ENCODE results near the gene TSPYL6. TPM values are rescaled to one million over a fixed set of nuclear protein-coding genes. Genes with fewer than 3 reads are reported as not detected.

The TSPYL6 gene
- total and polyA plus RNA-seq, 9 donors = 0.04 to 0.12 (median 0.08) TPM; not detected in 6

GRCh38 chr2:54233832-54234649 is 22.0 kb downstream of the TSPYL6 start:
- Histone ChIP-seq H3K4me1 (ENCODE audit: control insufficient read depth, insufficient read depth, low read length) (no peaks in the 10 kb centered on the region), H3K36me3 (ENCODE audit: control insufficient read depth, insufficient read depth, low read length) (no peaks in the 10 kb centered on the region), H3K9me3 (replicated peaks; ENCODE audit: control insufficient read depth, low read depth, low read length) (no peaks in the 10 kb centered on the region), H3K27me3 (ENCODE audit: control insufficient read depth, insufficient read depth, low read length) (no peaks in the 10 kb centered on the region), H3K4me3 (ENCODE audit: low read length) (no peak overlapping the region), H3K27ac (ENCODE audit: low read length) (no peak overlapping the region)
- 76% methylated on average over 2 of the region's 4 CpGs for WGBS (ENCODE audit: insufficient coverage)
- DNase-seq = no peak

GRCh38 chr2:54228945-54229344 is 27.1 kb downstream of the TSPYL6 start:
- no CpG with 5 or more reads among the region's 2 CpGs for WGBS (ENCODE audit: insufficient coverage)
- Histone ChIP-seq H3K36me3 (ENCODE audit: control insufficient read depth, insufficient read depth, low read length) (no peaks in the 10 kb centered on the region), H3K4me1 (ENCODE audit: control insufficient read depth, insufficient read depth, low read length) (no peaks in the 10 kb centered on the region), H3K4me3 (ENCODE audit: low read length) (no peak overlapping the region), H3K9me3 (replicated peaks; ENCODE audit: control insufficient read depth, low read depth, low read length) (no peaks in the 10 kb centered on the region), H3K27me3 (ENCODE audit: control insufficient read depth, insufficient read depth, low read length) (no peaks in the 10 kb centered on the region), H3K27ac (ENCODE audit: low read length) (no peak overlapping the region)
- peak; percentile 41 for DNase-seq

- Histone ChIP-seq H3K4me1 (ENCODE audit: control insufficient read depth, insufficient read depth, low read length) (no peaks in the 10 kb centered on the region), H3K27me3 (ENCODE audit: control insufficient read depth, insufficient read depth, low read length) (no peaks in the 10 kb centered on the region), H3K4me3 (ENCODE audit: low read length) (no peak overlapping the region), H3K9me3 (replicated peaks; ENCODE audit: control insufficient read depth, low read depth, low read length) (no peaks in the 10 kb centered on the region), H3K27ac (ENCODE audit: low read length) (no peak overlapping the region), H3K36me3 (ENCODE audit: control insufficient read depth, insufficient read depth, low read length) (no peaks in the 10 kb centered on the region)
- DNase-seq = no peak
Observed at GRCh38 chr2:54227798-54228197, 28.2 kb downstream of the TSPYL6 start.

- peak overlapping the region; percentile 60 for H3K27ac ChIP-seq (ENCODE audit: low read length)
- H3K4me1 ChIP-seq (ENCODE audit: control insufficient read depth, insufficient read depth, low read length) = no peaks in the 10 kb centered on the region
- DNase-seq = peak; percentile 36
- no peak overlapping the region for H3K4me3 ChIP-seq (ENCODE audit: low read length)
- H3K27me3 ChIP-seq (ENCODE audit: control insufficient read depth, insufficient read depth, low read length) = no peaks in the 10 kb centered on the region
- H3K36me3 ChIP-seq (ENCODE audit: control insufficient read depth, insufficient read depth, low read length) = no peaks in the 10 kb centered on the region
- no peaks in the 10 kb centered on the region for H3K9me3 ChIP-seq (replicated peaks; ENCODE audit: control insufficient read depth, low read depth, low read length)
- WGBS (ENCODE audit: insufficient coverage) = 32% methylated on average over 2 of the region's 2 CpGs
Observed at GRCh38 chr2:54226260-54226659, 29.8 kb downstream of the TSPYL6 start.

GRCh38 chr2:54224997-54225396 is 31.0 kb downstream of the TSPYL6 start:
- WGBS (ENCODE audit: insufficient coverage) = no CpG with 5 or more reads among the region's 2 CpGs

GRCh38 chr2:54213082-54213481 is 42.9 kb downstream of the TSPYL6 start:
- no CpG with 5 or more reads among the region's 4 CpGs for WGBS (ENCODE audit: insufficient coverage)
- H3K4me1 ChIP-seq (ENCODE audit: control insufficient read depth, insufficient read depth, low read length) = peaks cover 2% of the 10 kb centered on the region
- no peak for DNase-seq
- no peak overlapping the region for H3K27ac ChIP-seq (ENCODE audit: low read length)
- H3K27me3 ChIP-seq (ENCODE audit: control insufficient read depth, insufficient read depth, low read length) = no peaks in the 10 kb centered on the region
- H3K9me3 ChIP-seq (replicated peaks; ENCODE audit: control insufficient read depth, low read depth, low read length) = peaks cover 4% of the 10 kb centered on the region
- no peak overlapping the region for H3K4me3 ChIP-seq (ENCODE audit: low read length)
- H3K36me3 ChIP-seq (ENCODE audit: control insufficient read depth, insufficient read depth, low read length) = no peaks in the 10 kb centered on the region

More at GRCh38 chr2:54224997-54225396, 31.0 kb downstream of the TSPYL6 start:
- Histone ChIP-seq H3K36me3 (ENCODE audit: control insufficient read depth, insufficient read depth, low read length) (no peaks in the 10 kb centered on the region), H3K4me1 (ENCODE audit: control insufficient read depth, insufficient read depth, low read length) (no peaks in the 10 kb centered on the region), H3K27me3 (ENCODE audit: control insufficient read depth, insufficient read depth, low read length) (no peaks in the 10 kb centered on the region), H3K4me3 (ENCODE audit: low read length) (no peak overlapping the region), H3K9me3 (replicated peaks; ENCODE audit: control insufficient read depth, low read depth, low read length) (no peaks in the 10 kb centered on the region), H3K27ac (ENCODE audit: low read length) (no peak overlapping the region)
- no peak for DNase-seq

GRCh38 chr2:54212456-54212855 is 43.6 kb downstream of the TSPYL6 start:
- no peaks in the 10 kb centered on the region for H3K27me3 ChIP-seq (ENCODE audit: control insufficient read depth, insufficient read depth, low read length)
- peaks cover 4% of the 10 kb centered on the region for H3K9me3 ChIP-seq (replicated peaks; ENCODE audit: control insufficient read depth, low read depth, low read length)
- H3K27ac ChIP-seq (ENCODE audit: low read length) = no peak overlapping the region
- H3K36me3 ChIP-seq (ENCODE audit: control insufficient read depth, insufficient read depth, low read length) = no peaks in the 10 kb centered on the region
- H3K4me3 ChIP-seq (ENCODE audit: low read length) = no peak overlapping the region
- WGBS (ENCODE audit: insufficient coverage) = no CpG with 5 or more reads among the region's 1 CpG
- DNase-seq = no peak
- peaks cover 2% of the 10 kb centered on the region for H3K4me1 ChIP-seq (ENCODE audit: control insufficient read depth, insufficient read depth, low read length)

GRCh38 chr2:54209379-54209778 is 46.6 kb downstream of the TSPYL6 start:
- Histone ChIP-seq H3K27ac (ENCODE audit: low read length) (peak overlapping the region; percentile 83), H3K4me1 (ENCODE audit: control insufficient read depth, insufficient read depth, low read length) (peaks cover 2% of the 10 kb centered on the region), H3K36me3 (ENCODE audit: control insufficient read depth, insufficient read depth, low read length) (no peaks in the 10 kb centered on the region), H3K9me3 (replicated peaks; ENCODE audit: control insufficient read depth, low read depth, low read length) (no peaks in the 10 kb centered on the region), H3K4me3 (ENCODE audit: low read length) (no peak overlapping the region), H3K27me3 (ENCODE audit: control insufficient read depth, insufficient read depth, low read length) (no peaks in the 10 kb centered on the region)
- 80% methylated on average over 2 of the region's 3 CpGs for WGBS (ENCODE audit: insufficient coverage)
- DNase-seq = peak; percentile 35

- no CpG with 5 or more reads among the region's 1 CpG for WGBS (ENCODE audit: insufficient coverage)
- H3K27me3 ChIP-seq (ENCODE audit: control insufficient read depth, insufficient read depth, low read length) = no peaks in the 10 kb centered on the region
- no peak overlapping the region for H3K4me3 ChIP-seq (ENCODE audit: low read length)
- H3K36me3 ChIP-seq (ENCODE audit: control insufficient read depth, insufficient read depth, low read length) = no peaks in the 10 kb centered on the region
- no peaks in the 10 kb centered on the region for H3K9me3 ChIP-seq (replicated peaks; ENCODE audit: control insufficient read depth, low read depth, low read length)
- DNase-seq = peak; percentile 83
- peaks cover 2% of the 10 kb centered on the region for H3K4me1 ChIP-seq (ENCODE audit: control insufficient read depth, insufficient read depth, low read length)
- H3K27ac ChIP-seq (ENCODE audit: low read length) = peak overlapping the region; percentile 83
Observed at GRCh38 chr2:54208364-54209240, 47.4 kb downstream of the TSPYL6 start.

GRCh38 chr2:54207666-54208195 is 48.3 kb downstream of the TSPYL6 start:
- H3K27ac ChIP-seq (ENCODE audit: low read length) = peak overlapping the region; percentile 83
- H3K4me3 ChIP-seq (ENCODE audit: low read length) = no peak overlapping the region
- H3K27me3 ChIP-seq (ENCODE audit: control insufficient read depth, insufficient read depth, low read length) = no peaks in the 10 kb centered on the region
- no peaks in the 10 kb centered on the region for H3K9me3 ChIP-seq (replicated peaks; ENCODE audit: control insufficient read depth, low read depth, low read length)
- H3K36me3 ChIP-seq (ENCODE audit: control insufficient read depth, insufficient read depth, low read length) = no peaks in the 10 kb centered on the region
- H3K4me1 ChIP-seq (ENCODE audit: control insufficient read depth, insufficient read depth, low read length) = peaks cover 2% of the 10 kb centered on the region
- DNase-seq = peak; percentile 59
- 40% methylated on average over 1 of the region's 3 CpGs for WGBS (ENCODE audit: insufficient coverage)

Data from muscle of leg (tissue), 11 donors.